Transverse colon (tissue), 3 donors: ENCODE data around the gene GPR68.

ENCODE experiments used
- EP300 ChIP-seq: sonication (generic); formaldehyde crosslinking; IDR thresholded peaks from one replicate; pipeline ENCODE4 v1.6.1; 2017; ENCODE audit warnings: antibody characterized with exemption, low read depth
- TF ChIP-seq, protein P1 (sequence below), 5 experiments: fragments of 200-600 bp in 3 of 5; fragments of 450-650 bp in 2 of 5; sonication (generic) in 3 of 5; IDR thresholded peaks; 1 replicate in 2 of 5; 2 replicates in 3 of 5; pipeline ENCODE4 v1.5.1; 2016 to 2017; ENCODE audit warnings: antibody characterized with exemption in 5 of 5, inconsistent platforms in 3 of 5, mild to moderate bottlenecking in 2 of 5, moderate library complexity in 1 of 5

DNA sequence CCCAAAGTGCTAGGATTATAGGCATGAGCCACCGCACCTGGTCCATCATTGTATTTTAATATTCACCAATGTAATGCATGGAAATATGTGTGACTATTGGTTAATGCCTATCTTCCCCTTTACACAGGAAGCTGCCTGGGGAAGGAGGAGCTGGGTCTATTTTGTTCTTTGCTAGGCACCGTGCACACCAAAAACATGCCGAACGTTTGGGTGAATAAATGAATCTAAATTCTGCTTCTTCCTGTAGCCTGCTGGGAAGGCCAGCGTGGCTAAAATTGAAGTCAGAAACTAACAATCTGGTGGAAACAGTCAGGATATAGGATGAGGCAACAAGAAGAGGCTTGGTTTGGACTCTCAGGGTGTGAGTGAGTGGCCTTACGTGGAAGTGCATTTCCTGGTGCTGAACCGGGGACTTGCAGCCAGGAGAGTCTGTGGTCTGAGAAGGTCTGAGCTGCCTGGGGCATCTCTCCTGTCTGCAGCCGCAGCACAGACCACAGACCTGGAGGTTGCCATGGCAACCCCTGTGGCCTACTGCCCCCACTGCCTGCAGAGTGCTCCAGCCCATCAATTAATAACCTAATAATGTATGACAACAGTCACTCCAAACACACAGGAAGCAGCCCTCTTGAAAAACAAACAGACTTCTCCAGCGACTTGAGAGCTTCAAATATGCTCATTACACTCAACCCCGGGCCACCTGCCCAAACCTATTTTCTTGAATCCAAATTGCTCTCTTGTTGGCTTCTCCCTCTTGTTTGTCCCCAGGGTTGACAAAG lies 5.5 kb upstream of the GPR68 start:
- TF ChIP-seq, protein P1, sequence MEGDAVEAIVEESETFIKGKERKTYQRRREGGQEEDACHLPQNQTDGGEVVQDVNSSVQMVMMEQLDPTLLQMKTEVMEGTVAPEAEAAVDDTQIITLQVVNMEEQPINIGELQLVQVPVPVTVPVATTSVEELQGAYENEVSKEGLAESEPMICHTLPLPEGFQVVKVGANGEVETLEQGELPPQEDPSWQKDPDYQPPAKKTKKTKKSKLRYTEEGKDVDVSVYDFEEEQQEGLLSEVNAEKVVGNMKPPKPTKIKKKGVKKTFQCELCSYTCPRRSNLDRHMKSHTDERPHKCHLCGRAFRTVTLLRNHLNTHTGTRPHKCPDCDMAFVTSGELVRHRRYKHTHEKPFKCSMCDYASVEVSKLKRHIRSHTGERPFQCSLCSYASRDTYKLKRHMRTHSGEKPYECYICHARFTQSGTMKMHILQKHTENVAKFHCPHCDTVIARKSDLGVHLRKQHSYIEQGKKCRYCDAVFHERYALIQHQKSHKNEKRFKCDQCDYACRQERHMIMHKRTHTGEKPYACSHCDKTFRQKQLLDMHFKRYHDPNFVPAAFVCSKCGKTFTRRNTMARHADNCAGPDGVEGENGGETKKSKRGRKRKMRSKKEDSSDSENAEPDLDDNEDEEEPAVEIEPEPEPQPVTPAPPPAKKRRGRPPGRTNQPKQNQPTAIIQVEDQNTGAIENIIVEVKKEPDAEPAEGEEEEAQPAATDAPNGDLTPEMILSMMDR (IDR thresholded peaks at IDR 0.05), result no peak
- TF ChIP-seq EP300, result no peak
